HG03060 (cell line): ENCODE results near the gene NFU1.
"Not testable (repeated sequence)": the region's sequence is repeated elsewhere in the genome, so short reads cannot be mapped to it uniquely, and the experiment has no call there.

Experiments
- ATAC-seq: cut with Tn5 transposase; IDR thresholded peaks from one replicate; pipeline ENCODE4 v1.9.1; 2021; ENCODE audit warnings: low read depth, moderate number of reproducible peaks; ENCODE audit not compliant: unreplicated experiment

The NFU1 gene

DNA sequence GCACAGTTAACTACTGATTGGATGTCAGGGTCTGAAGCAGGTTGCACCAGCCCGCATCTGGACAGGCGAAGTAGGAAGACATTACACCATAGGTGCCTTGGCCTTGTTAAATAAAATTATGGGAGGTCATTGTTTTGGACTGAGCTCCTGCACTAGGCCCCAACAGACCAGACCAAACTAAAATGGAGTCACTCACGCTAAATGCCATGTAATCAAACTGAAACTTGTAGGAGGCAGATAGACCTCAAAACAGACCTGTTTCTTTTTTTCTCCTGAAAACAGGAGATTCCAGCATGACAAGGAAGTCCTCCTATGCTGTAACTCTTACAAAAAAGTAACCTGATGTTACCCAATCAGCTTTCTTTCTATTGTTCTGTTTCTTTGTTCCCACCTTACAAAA, 15.5 kb upstream of the NFU1 start:
- no peak for ATAC-seq

DNA sequence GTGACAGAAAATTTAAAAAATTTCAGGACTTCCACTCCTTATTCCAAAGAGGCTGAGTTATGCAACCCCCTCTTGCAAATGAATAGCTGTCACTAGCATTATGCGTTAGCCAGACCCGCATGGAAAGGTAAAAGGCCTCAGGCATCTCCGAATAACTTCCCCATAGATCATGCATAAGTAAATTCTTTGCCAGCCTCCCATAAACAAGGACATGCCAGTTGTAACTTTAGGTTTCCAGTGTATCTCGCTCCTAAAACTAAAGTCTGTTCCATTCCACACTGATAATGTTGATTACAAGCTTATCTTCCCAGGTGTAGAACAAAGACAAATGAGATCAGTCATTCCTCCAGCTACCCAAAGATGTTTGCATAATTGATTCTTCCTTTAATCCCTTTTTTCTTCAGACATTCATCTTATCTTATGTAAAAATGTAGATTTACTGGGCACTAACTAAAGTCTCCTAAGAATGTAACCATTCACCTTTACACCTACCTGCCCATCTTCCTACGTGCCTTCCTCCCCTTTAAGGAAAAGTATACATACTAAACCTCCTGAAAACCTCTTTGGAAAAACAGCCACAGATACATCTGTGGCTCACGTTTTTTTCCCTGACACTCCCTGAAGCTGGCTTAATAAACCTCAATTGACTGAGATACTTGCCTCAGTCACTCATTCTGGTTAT, 13.6 kb upstream of the NFU1 start:
- ATAC-seq: no peak

DNA sequence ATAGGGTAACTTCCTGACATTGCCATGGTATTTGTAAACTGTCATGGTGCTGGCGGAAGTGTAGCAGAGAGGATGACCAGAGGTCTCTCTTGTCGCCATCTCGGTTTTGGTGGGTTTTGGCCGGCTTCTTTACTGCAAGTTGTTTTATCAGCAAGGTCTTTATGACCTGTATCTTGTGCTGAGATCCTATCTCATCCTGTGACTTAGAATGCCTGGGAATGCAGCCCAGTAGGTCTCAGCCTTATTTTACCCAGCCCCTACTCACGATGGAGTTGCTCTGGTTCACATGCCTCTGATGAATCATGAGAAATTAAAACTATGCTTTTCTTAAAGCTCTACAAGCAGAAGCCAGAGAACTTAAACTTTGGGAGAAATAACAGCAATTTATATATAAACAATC, 12.7 kb upstream of the NFU1 start:
- ATAC-seq: no peak

- not testable (repeated sequence) for ATAC-seq
Measured at GRCh38 chr2:69443673-69444072, 6.4 kb upstream of the NFU1 start.

- not testable (repeated sequence) for ATAC-seq
Measured at GRCh38 chr2:69439499-69439898, 2.3 kb upstream of the NFU1 start.

- ATAC-seq: no peak
Measured at GRCh38 chr2:69438580-69438979, 1.3 kb upstream of the NFU1 start.

GRCh38 chr2:69437751-69438154, 518 bp upstream of the NFU1 start:
- no peak for ATAC-seq

GRCh38 chr2:69436596-69436937, 668 bp downstream of the NFU1 start:
- no peak for ATAC-seq

- ATAC-seq: no peak
Measured at GRCh38 chr2:69434753-69435152, 2.5 kb downstream of the NFU1 start.

- no peak for ATAC-seq
Measured at GRCh38 chr2:69429491-69430183, 7.6 kb downstream of the NFU1 start.

- no peak for ATAC-seq
Measured at GRCh38 chr2:69428981-69429380, 8.3 kb downstream of the NFU1 start.

- no peak for ATAC-seq
Measured at GRCh38 chr2:69424419-69424818, 12.8 kb downstream of the NFU1 start.

DNA sequence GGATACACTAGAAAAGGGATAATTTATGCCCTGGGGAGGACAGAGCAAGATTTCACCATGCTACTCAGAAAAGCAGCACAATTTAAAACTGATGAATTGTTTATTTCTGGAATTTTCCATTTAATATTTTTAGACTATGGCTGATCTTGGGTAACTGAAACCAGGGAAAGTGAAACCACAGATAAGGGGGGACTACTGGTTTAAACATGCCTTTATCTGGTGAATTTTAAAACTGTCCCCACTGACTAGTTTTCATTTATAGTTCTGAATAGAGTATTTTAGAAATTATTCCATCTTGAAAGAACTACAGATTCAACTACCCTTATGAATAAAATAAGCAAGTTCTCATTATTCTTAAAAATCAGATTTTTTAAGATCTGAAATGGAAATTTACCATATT, 15.0 kb downstream of the NFU1 start:
- no peak for ATAC-seq

GRCh38 chr2:69419111-69419510, 18.1 kb downstream of the NFU1 start:
- ATAC-seq: not testable (repeated sequence)

- no peak for ATAC-seq
Measured at GRCh38 chr2:69416147-69416546, 21.1 kb downstream of the NFU1 start.

DNA sequence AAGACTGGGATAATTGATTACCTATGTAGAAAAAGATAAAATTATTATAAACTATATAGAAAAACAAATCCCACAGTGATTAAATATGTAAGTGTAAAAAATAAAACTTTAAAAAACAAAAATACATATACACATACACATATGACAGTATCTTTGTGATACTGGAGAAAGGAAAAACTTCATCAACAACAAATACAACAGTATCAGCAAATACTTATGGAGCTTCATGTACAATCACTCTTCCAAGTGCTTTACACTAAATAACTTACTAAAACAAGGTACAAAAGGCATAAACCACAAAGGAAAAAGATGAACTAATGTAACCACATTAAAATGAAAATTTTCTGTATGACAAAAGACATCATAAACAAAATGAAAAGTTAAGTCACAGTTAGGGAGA, 26.1 kb downstream of the NFU1 start:
- no peak for ATAC-seq

GRCh38 chr2:69405306-69405705, 31.9 kb downstream of the NFU1 start:
- no peak for ATAC-seq

DNA sequence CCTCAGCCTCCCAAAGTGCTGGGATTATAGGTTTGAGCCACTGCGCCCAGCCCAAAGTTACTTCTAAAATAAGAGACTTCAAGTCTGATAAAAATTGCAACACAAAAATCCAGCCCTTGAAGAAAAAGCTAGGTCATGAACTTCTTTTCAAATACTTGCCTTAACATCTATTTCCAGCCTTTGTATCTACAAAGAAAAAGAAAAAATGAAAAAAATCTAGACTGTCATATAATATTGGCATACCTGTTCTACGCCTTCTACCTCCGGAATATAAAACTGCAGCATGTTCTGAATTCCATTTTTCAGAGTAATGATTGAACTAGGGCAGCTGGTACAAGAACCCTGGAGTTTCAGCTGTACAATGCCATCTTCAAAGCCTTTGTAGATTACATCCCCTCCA, 37.1 kb downstream of the NFU1 start:
- no peak for ATAC-seq

DNA sequence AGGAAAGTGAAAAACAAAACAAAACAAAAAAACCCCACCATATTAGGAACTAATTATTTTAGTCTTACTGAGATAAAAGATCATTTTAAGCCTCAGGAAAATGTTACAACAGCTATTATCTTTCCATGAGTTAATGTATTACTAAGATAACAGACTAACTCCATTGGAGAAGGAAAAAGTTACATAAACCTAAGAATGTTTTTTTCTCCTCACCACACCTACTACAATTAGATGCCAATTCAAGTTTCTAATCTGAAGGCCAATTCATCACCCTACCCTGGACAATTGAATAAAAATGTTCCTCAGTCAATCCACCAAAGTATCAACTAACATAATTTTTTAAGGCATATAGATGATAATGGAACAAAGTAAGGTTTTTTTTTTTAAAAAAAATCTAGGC, 40.0 kb downstream of the NFU1 start:
- no peak for ATAC-seq

DNA sequence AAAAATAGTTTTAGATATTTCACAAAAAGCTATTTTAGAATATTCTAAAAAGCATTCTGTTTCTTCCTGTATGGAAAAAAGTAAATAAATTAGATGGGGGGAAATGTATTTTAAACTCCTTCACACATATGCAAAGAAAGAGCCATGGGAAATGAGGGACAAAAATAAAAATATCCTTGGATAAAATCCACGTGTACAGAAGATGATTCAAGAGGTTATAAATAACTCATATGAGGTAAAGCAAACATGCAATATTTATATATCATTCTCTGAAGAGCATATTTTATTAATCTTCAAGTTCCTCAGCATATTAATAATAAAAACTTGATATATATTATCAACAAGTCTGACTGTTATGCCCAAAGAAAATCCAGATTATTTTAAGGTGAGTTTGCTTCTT, 41.4 kb downstream of the NFU1 start:
- ATAC-seq: no peak

DNA sequence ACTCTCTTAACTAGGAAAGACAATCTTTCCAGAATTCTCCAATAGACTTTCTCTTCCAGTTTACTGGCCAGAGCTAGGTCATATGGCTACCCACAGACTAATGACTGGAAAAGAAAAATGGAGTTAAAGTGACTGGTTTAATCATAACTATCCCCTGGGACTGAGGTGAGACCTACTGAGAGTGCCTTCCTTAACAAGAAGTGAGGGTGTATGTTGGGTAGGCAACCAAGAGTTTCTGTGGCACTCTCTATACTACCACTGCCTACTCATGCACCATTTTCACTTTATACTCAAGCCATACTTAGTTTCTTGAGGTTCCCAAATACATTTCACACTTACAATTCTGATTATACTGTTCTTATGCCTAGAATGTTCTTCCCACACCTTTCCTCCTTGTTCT, 43.3 kb downstream of the NFU1 start:
- no peak for ATAC-seq

DNA sequence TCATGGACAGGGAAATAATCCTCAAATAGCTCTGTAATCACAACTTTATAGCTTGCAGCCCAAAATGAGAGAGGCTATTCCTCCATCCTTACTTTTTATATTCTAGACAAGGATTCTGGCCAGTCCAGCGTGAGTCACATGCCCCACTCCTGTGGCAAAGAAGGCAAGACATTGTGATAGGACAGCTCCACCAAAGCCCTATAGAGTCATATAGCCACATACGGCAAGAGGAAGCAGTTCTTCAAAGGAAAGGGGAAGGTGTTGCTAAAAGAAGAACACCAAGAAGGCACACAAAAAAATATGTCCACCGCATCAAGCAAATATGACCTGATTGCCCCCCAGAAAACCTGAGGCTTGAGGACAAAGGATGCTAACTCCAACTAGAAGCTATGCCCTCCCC, 46.8 kb downstream of the NFU1 start:
- ATAC-seq: no peak

- ATAC-seq: no peak
Measured at GRCh38 chr2:69390001-69390400, 47.2 kb downstream of the NFU1 start.
